GM12873 (cell line): Measurements from ENCODE around the gene CTNNB1.

Experiments
- CTCF ChIP-seq: IDR thresholded peaks from 2 replicates; pipeline ENCODE4 v1.5.1; 2012; ENCODE audit warnings: low read depth, mild to moderate bottlenecking, moderate library complexity, low read length, control low read depth; ENCODE audit not compliant: insufficient read depth; ENCODE audit errors: missing control alignments

CTNNB1 gene

GRCh38 chr3:41259449-41260062 is 60.3 kb downstream of the CTNNB1 start:
- no peak for TF ChIP-seq CTCF

GRCh38 chr3:41260063-41260450 is 60.8 kb downstream of the CTNNB1 start:
- no peak for TF ChIP-seq CTCF

GRCh38 chr3:41265011-41265545 is 65.8 kb downstream of the CTNNB1 start:
- no peak for TF ChIP-seq CTCF

GRCh38 chr3:41265823-41266273 is 66.5 kb downstream of the CTNNB1 start:
- no peak for TF ChIP-seq CTCF

GRCh38 chr3:41267975-41268640 is 68.8 kb downstream of the CTNNB1 start:
- TF ChIP-seq CTCF: no peak

GRCh38 chr3:41272667-41273066 is 73.4 kb downstream of the CTNNB1 start:
- TF ChIP-seq CTCF: no peak

GRCh38 chr3:41274944-41275668 is 75.8 kb downstream of the CTNNB1 start:
- TF ChIP-seq CTCF: no peak
